HEK293 (cell line): ENCODE results near the gene MDH2.
"Not testable (repeated sequence)": the region's sequence is repeated elsewhere in the genome, so short reads cannot be mapped to it uniquely, and the experiment has no call there.

Experiments used
- CTCF ChIA-PET: fragments of 350-600 bp; formaldehyde crosslinking; extraction: SDS; loops from one replicate; lab custom pipeline; 2021; ENCODE audit warnings: antibody characterized with exemption; lab: Yijun Ruan, JAX
- POLR2A ChIA-PET: fragments of 300-600 bp; formaldehyde crosslinking; extraction: SDS; loops from one replicate; lab custom pipeline; 2020; ENCODE audit warnings: antibody characterized with exemption, inconsistent platforms; lab: Yijun Ruan, JAX
- H3K27ac ChIP-seq: fragments of 200-500 bp; sonication (Bioruptor generic); 2 replicates; pipeline ENCODE4 v1.5.1; 2014; ENCODE audit warnings: low read depth, low read length, control low read depth, inconsistent platforms; ENCODE audit errors: extremely low read depth
- H3K36me3 ChIP-seq, 2 experiments: fragments of 200-500 bp in 1 of 2; sonication (Bioruptor generic) in 1 of 2; 1 replicate in 1 of 2; 2 replicates in 1 of 2; pipeline ENCODE4 v1.5.1; 2014 to 2017; ENCODE audit warnings: inconsistent platforms in 2 of 2, low read length in 2 of 2; ENCODE audit not compliant: control insufficient read depth in 2 of 2, insufficient read depth in 1 of 2
- H3K4me1 ChIP-seq: fragments of 200-500 bp; sonication (Bioruptor generic); 2 replicates; pipeline ENCODE4 v1.5.1; 2014; ENCODE audit warnings: mild to moderate bottlenecking, low read length, inconsistent platforms; ENCODE audit not compliant: control insufficient read depth, insufficient read depth
- H3K4me3 ChIP-seq: 2 replicates; pipeline ENCODE4 v1.5.1; 2011; ENCODE audit warnings: low read depth, mild to moderate bottlenecking, control low read depth, low read length, moderate library complexity
- H3K9me3 ChIP-seq: fragments of 200-500 bp; sonication (Bioruptor generic); 2 replicates; pipeline ENCODE4 v1.5.1; 2014; ENCODE audit warnings: low read depth, low read length, inconsistent platforms; ENCODE audit not compliant: control insufficient read depth, insufficient read depth
- KLF10 ChIP-seq: fragments of 450-650 bp; IDR thresholded peaks from 2 replicates; pipeline ENCODE4 v1.5.1; 2018; ENCODE audit warnings: missing biosample characterization, mild to moderate bottlenecking, missing genetic modification characterization
- KLF7 ChIP-seq: fragments of 450-650 bp; formaldehyde crosslinking; IDR thresholded peaks from 2 replicates; pipeline ENCODE4 v1.5.1; 2016; ENCODE audit warnings: missing biosample characterization, missing genetic modification characterization, borderline replicate concordance
- SALL2 ChIP-seq: fragments of 450-650 bp; formaldehyde crosslinking; IDR thresholded peaks from 2 replicates; pipeline ENCODE4 v1.5.0; 2017; ENCODE audit warnings: missing biosample characterization, mild to moderate bottlenecking, missing genetic modification characterization, borderline replicate concordance
- SETDB1 ChIP-seq: IDR thresholded peaks from one replicate; pipeline ENCODE4 v1.6.1; 2017; ENCODE audit warnings: mild to moderate bottlenecking, low read length, moderate library complexity, mixed read lengths; ENCODE audit not compliant: insufficient read length
- SP2 ChIP-seq: fragments of 450-650 bp; formaldehyde crosslinking; IDR thresholded peaks from 2 replicates; pipeline ENCODE4 v1.5.1; 2016; ENCODE audit warnings: missing biosample characterization, missing genetic modification characterization
- SP3 ChIP-seq: fragments of 450-650 bp; formaldehyde crosslinking; IDR thresholded peaks from 2 replicates; pipeline ENCODE4 v1.5.1; 2016; ENCODE audit warnings: missing biosample characterization, missing genetic modification characterization
- ZBTB1 ChIP-seq: fragments of 450-650 bp; formaldehyde crosslinking; IDR thresholded peaks from 2 replicates; pipeline ENCODE4 v1.5.1; 2016; ENCODE audit warnings: missing biosample characterization, missing genetic modification characterization
- ZNF10 ChIP-seq: fragments of 450-650 bp; formaldehyde crosslinking; IDR thresholded peaks from 2 replicates; pipeline ENCODE4 v1.5.1; 2017; ENCODE audit warnings: missing biosample characterization, missing genetic modification characterization
- ZNF114 ChIP-seq: fragments of 450-650 bp; formaldehyde crosslinking; IDR thresholded peaks from 2 replicates; pipeline ENCODE4 v1.5.0; 2017; ENCODE audit warnings: missing biosample characterization, missing genetic modification characterization
- ZNF121 ChIP-seq: fragments of 450-650 bp; formaldehyde crosslinking; IDR thresholded peaks from 2 replicates; pipeline ENCODE4 v1.5.1; 2016; ENCODE audit warnings: missing biosample characterization, missing genetic modification characterization
- ZNF132 ChIP-seq: fragments of 450-650 bp; formaldehyde crosslinking; IDR thresholded peaks from 2 replicates; pipeline ENCODE4 v1.5.1; 2017; ENCODE audit warnings: missing biosample characterization, missing genetic modification characterization, borderline replicate concordance
- ZNF133 ChIP-seq: fragments of 450-650 bp; formaldehyde crosslinking; IDR thresholded peaks from 2 replicates; pipeline ENCODE4 v1.5.1; 2016; ENCODE audit warnings: missing biosample characterization, missing genetic modification characterization
- ZNF138 ChIP-seq: fragments of 450-650 bp; formaldehyde crosslinking; IDR thresholded peaks from 2 replicates; pipeline ENCODE4 v1.5.1; 2016; ENCODE audit warnings: missing biosample characterization, missing genetic modification characterization, borderline replicate concordance
- ZNF169 ChIP-seq: fragments of 450-650 bp; formaldehyde crosslinking; IDR thresholded peaks from 2 replicates; pipeline ENCODE4 v1.5.1; 2016; ENCODE audit warnings: missing biosample characterization, missing genetic modification characterization
- ZNF302 ChIP-seq: fragments of 450-650 bp; formaldehyde crosslinking; IDR thresholded peaks from 2 replicates; pipeline ENCODE4 v1.5.1; 2016; ENCODE audit warnings: missing biosample characterization, missing genetic modification characterization, low read depth
- ZNF37A ChIP-seq: fragments of 450-650 bp; IDR thresholded peaks from 2 replicates; pipeline ENCODE4 v1.5.1; 2018; ENCODE audit warnings: missing biosample characterization, missing genetic modification characterization
- ZNF394 ChIP-seq: fragments of 450-650 bp; formaldehyde crosslinking; IDR thresholded peaks from 2 replicates; pipeline ENCODE4 v1.5.1; 2016; ENCODE audit warnings: missing biosample characterization, missing genetic modification characterization, mild to moderate bottlenecking, moderate library complexity, borderline replicate concordance
- ZNF529 ChIP-seq: fragments of 450-650 bp; formaldehyde crosslinking; IDR thresholded peaks from 2 replicates; pipeline ENCODE4 v1.5.1; 2017; ENCODE audit warnings: missing genetic modification characterization, missing biosample characterization; ENCODE audit not compliant: insufficient replicate concordance
- ZNF555 ChIP-seq: fragments of 450-650 bp; formaldehyde crosslinking; conservative IDR thresholded peaks from 2 replicates; pipeline ENCODE4 v1.5.1; 2017; ENCODE audit warnings: missing biosample characterization, mild to moderate bottlenecking, missing genetic modification characterization, inconsistent platforms
- ZNF600 ChIP-seq: fragments of 450-650 bp; formaldehyde crosslinking; IDR thresholded peaks from 2 replicates; pipeline ENCODE4 v1.5.1; 2016; ENCODE audit warnings: missing biosample characterization, missing genetic modification characterization
- ZNF624 ChIP-seq: fragments of 450-650 bp; formaldehyde crosslinking; IDR thresholded peaks from 2 replicates; pipeline ENCODE4 v1.5.1; 2017; ENCODE audit warnings: missing biosample characterization, missing genetic modification characterization
- ZNF701 ChIP-seq: fragments of 450-650 bp; formaldehyde crosslinking; IDR thresholded peaks from 2 replicates; pipeline ENCODE4 v1.5.1; 2016; ENCODE audit warnings: missing biosample characterization, missing genetic modification characterization
- ZNF768 ChIP-seq: fragments of 450-650 bp; formaldehyde crosslinking; IDR thresholded peaks from 2 replicates; pipeline ENCODE4 v1.5.1; 2018; ENCODE audit warnings: missing biosample characterization, mild to moderate bottlenecking, missing genetic modification characterization
- ZNF777 ChIP-seq: fragments of 450-650 bp; formaldehyde crosslinking; IDR thresholded peaks from 2 replicates; pipeline ENCODE4 v1.5.1; 2017; ENCODE audit warnings: missing biosample characterization, missing genetic modification characterization, borderline replicate concordance
- ZNF792 ChIP-seq: fragments of 450-650 bp; formaldehyde crosslinking; IDR thresholded peaks from 2 replicates; pipeline ENCODE4 v1.5.1; 2016; ENCODE audit warnings: missing biosample characterization, missing genetic modification characterization
- ZSCAN23 ChIP-seq: fragments of 450-650 bp; formaldehyde crosslinking; IDR thresholded peaks from 2 replicates; pipeline ENCODE4 v1.5.1; 2016; ENCODE audit warnings: missing biosample characterization, missing genetic modification characterization
- TF ChIP-seq, protein P1 (sequence below): fragments of 450-650 bp; formaldehyde crosslinking; IDR thresholded peaks from 2 replicates; pipeline ENCODE4 v1.5.1; 2016; ENCODE audit warnings: missing biosample characterization, missing genetic modification characterization
- TF ChIP-seq, protein P2 (sequence below): fragments of 450-650 bp; formaldehyde crosslinking; IDR thresholded peaks from 2 replicates; pipeline ENCODE4 v1.5.1; 2016; ENCODE audit warnings: missing biosample characterization, missing genetic modification characterization
- TF ChIP-seq, protein P3 (sequence below): fragments of 450-650 bp; formaldehyde crosslinking; IDR thresholded peaks from 2 replicates; pipeline ENCODE4 v1.5.1; 2017; ENCODE audit warnings: missing biosample characterization, missing genetic modification characterization

MDH2 gene

GRCh38 chr7:76089865-76090475, 42.1 kb downstream of the MDH2 start:
- no peak overlapping the region for H3K27ac ChIP-seq

DNA sequence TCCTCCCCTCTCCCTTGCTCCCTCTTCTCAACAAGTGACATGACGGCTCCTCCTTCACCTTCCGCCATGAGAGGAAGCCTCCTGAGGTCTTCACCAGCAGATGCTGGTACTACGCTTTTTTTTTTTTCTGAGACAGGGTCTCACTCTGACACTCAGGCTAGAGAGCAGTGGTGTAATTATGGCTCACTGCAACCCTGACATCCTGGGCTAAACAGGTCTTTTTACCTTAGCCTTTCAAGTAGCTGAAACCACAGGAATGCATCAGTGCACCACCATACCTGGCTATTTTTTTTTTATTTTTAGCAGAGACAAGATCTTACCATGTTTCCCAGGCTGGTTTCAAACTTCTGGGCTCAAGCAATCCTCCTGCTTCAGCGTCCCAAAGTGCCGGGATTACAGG, 43.6 kb downstream of the MDH2 start:
- H3K9me3 ChIP-seq = no peaks in the 10 kb centered on the region
- no peaks in the 10 kb centered on the region for H3K36me3 ChIP-seq
- ChIA-PET CTCF (no interaction called here), POLR2A (no interaction called here)
- no peak overlapping the region for H3K27ac ChIP-seq
- no peak for TF ChIP-seq ZNF302 (tag by site-specific recombination)
- no peak for TF ChIP-seq ZBTB1
- no peak for TF ChIP-seq ZNF600
- TF ChIP-seq ZNF777 (tag by site-specific recombination) = no peak
- TF ChIP-seq KLF10 (tag by site-specific recombination) = no peak
- no peak for TF ChIP-seq ZNF768 (tag by site-specific recombination)
- TF ChIP-seq SP2 (tag by site-specific recombination) = no peak
- no peak for TF ChIP-seq ZNF114
- no peak for TF ChIP-seq ZNF555 (tag by site-specific recombination)
- TF ChIP-seq ZNF37A (tag by site-specific recombination) = no peak
- TF ChIP-seq, protein P1, sequence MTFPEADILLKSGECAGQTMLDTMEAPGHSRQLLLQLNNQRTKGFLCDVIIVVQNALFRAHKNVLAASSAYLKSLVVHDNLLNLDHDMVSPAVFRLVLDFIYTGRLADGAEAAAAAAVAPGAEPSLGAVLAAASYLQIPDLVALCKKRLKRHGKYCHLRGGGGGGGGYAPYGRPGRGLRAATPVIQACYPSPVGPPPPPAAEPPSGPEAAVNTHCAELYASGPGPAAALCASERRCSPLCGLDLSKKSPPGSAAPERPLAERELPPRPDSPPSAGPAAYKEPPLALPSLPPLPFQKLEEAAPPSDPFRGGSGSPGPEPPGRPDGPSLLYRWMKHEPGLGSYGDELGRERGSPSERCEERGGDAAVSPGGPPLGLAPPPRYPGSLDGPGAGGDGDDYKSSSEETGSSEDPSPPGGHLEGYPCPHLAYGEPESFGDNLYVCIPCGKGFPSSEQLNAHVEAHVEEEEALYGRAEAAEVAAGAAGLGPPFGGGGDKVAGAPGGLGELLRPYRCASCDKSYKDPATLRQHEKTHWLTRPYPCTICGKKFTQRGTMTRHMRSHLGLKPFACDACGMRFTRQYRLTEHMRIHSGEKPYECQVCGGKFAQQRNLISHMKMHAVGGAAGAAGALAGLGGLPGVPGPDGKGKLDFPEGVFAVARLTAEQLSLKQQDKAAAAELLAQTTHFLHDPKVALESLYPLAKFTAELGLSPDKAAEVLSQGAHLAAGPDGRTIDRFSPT (tag by site-specific recombination) = no peak
- no peak for TF ChIP-seq SALL2 (tag by site-specific recombination)
- TF ChIP-seq ZNF133 = no peak
- no peak overlapping the region for H3K4me3 ChIP-seq
- H3K4me1 ChIP-seq = no peaks in the 10 kb centered on the region

More at GRCh38 chr7:76089865-76090475, 42.1 kb downstream of the MDH2 start:
- H3K9me3 ChIP-seq = no peaks in the 10 kb centered on the region
- no peaks in the 10 kb centered on the region for H3K36me3 ChIP-seq
- POLR2A ChIA-PET = no interaction called here
- no peaks in the 10 kb centered on the region for H3K4me1 ChIP-seq
- no peak overlapping the region for H3K4me3 ChIP-seq
- TF ChIP-seq, protein P2, sequence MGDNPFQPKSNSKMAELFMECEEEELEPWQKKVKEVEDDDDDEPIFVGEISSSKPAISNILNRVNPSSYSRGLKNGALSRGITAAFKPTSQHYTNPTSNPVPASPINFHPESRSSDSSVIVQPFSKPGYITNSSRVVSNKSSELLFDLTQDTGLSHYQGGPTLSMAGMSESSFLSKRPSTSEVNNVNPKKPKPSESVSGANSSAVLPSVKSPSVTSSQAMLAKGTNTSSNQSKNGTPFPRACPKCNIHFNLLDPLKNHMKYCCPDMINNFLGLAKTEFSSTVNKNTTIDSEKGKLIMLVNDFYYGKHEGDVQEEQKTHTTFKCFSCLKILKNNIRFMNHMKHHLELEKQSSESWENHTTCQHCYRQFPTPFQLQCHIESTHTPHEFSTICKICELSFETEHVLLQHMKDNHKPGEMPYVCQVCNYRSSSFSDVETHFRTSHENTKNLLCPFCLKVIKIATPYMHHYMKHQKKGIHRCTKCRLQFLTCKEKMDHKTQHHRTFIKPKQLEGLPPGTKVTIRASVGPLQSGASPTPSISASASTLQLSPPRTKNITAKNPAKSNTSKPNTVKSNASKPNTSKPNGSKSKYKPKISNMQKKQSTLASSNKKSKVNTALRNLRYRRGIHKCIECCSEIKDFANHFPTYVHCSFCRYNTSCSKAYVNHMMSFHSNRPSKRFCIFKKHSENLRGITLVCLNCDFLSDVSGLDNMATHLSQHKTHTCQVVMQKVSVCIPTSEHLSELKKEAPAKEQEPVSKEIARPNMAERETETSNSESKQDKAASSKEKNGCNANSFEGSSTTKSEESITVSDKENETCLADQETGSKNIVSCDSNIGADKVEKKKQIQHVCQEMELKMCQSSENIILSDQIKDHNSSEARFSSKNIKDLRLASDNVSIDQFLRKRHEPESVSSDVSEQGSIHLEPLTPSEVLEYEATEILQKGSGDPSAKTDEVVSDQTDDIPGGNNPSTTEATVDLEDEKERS = no peak
- TF ChIP-seq ZNF169 (no peak), ZNF10 (no peak), SETDB1 (no peak), ZNF138 (tag by site-specific recombination) (no peak), ZNF132 (tag by site-specific recombination) (no peak), ZSCAN23 (no peak), SP3 (tag by site-specific recombination) (no peak), ZNF121 (tag by site-specific recombination) (no peak), ZNF624 (no peak), ZNF792 (tag by site-specific recombination) (no peak), ZNF701 (tag by site-specific recombination) (no peak), ZNF394 (tag by site-specific recombination) (no peak), KLF7 (tag by site-specific recombination) (no peak), ZNF529 (tag by site-specific recombination) (no peak)
- TF ChIP-seq, protein P3, sequence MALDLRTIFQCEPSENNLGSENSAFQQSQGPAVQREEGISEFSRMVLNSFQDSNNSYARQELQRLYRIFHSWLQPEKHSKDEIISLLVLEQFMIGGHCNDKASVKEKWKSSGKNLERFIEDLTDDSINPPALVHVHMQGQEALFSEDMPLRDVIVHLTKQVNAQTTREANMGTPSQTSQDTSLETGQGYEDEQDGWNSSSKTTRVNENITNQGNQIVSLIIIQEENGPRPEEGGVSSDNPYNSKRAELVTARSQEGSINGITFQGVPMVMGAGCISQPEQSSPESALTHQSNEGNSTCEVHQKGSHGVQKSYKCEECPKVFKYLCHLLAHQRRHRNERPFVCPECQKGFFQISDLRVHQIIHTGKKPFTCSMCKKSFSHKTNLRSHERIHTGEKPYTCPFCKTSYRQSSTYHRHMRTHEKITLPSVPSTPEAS (tag by site-specific recombination) = no peak
- CTCF ChIA-PET = no interaction called here

- H3K4me3 ChIP-seq, H3K4me1 ChIP-seq, H3K9me3 ChIP-seq, POLR2A ChIA-PET, H3K27ac ChIP-seq, H3K36me3 ChIP-seq: not testable (repeated sequence)
- CTCF ChIA-PET = interaction anchor here (1.5 kb wide), 1 partner anchor 25 kb away, joined by 3 read pairs; no protein-coding TSS in a partner anchor
Measured at GRCh38 chr7:76093531-76093930, 45.6 kb downstream of the MDH2 start.
